Astrocyte of the spinal cord (primary cell): ENCODE measurements around the gene ACSS2.

Source experiments
- DNase-seq: peaks from one replicate; pipeline ENCODE4 v3.0.0; 2011; ENCODE audit warnings: low read depth, low spot score
- H3K4me3 ChIP-seq: 2 replicates; pipeline ENCODE4 v1.5.1; 2011; ENCODE audit warnings: low read depth, mild to moderate bottlenecking, low read length, moderate library complexity
- CTCF ChIP-seq: IDR thresholded peaks from 2 replicates; pipeline ENCODE4 v1.5.1; 2012; ENCODE audit warnings: low read depth, mild to moderate bottlenecking, low read length, inconsistent platforms
- in situ Hi-C: cut with HindIII; loops from 2 replicates; pipeline ENCODE4 v1.10.0; 2017; ENCODE audit warnings: low sequenced_read_pairs

The ACSS2 gene

GRCh38 chr20:34876406-34877282, at the start of gene ACSS2:
Gene ACSS2, plus strand, starts transcription at chr20:34876612. Its CDS starts 34 bp downstream, at chr20:34876646.
- in situ Hi-C loops, result no loop called here
- peak; percentile 99 for DNase-seq
- TF ChIP-seq CTCF, result no peak
- H3K4me3 ChIP-seq, result peak within 1 kb of the TSS; percentile 80

GRCh38 chr20:34829191-34829590, 47.2 kb upstream of the ACSS2 start:
- no peak for DNase-seq
- TF ChIP-seq CTCF, result no peak
- in situ Hi-C loops, result no loop called here
- H3K4me3 ChIP-seq, result no peak overlapping the region

- no peak for DNase-seq
- in situ Hi-C loops, result no loop called here
- H3K4me3 ChIP-seq, result no peak overlapping the region
- TF ChIP-seq CTCF, result no peak
Measured at GRCh38 chr20:34831936-34832335, 44.5 kb upstream of the ACSS2 start.

- DNase-seq, result peak; percentile 51
- in situ Hi-C loops, result no loop called here
- no peak overlapping the region for H3K4me3 ChIP-seq
- no peak for TF ChIP-seq CTCF
Measured at GRCh38 chr20:34834459-34834893, 41.9 kb upstream of the ACSS2 start.

GRCh38 chr20:34842143-34842542, 34.3 kb upstream of the ACSS2 start:
- no peak for TF ChIP-seq CTCF
- no peak for DNase-seq
- H3K4me3 ChIP-seq, result no peak overlapping the region
- in situ Hi-C loops, result no loop called here

- no peak for TF ChIP-seq CTCF
- DNase-seq, result no peak
- no peak overlapping the region for H3K4me3 ChIP-seq
- in situ Hi-C loops, result no loop called here
Measured at GRCh38 chr20:34843421-34843820, 33.0 kb upstream of the ACSS2 start.
